Effector memory CD4-positive, alpha-beta T cell (primary cell): ENCODE measurements around the gene MOSPD3.

Source experiments
- DNase-seq, 3 donors: peaks; one replicate each; pipeline ENCODE4 v3.0.0-alpha.2; 2020
- H3K27ac ChIP-seq: 2 replicates; pipeline ENCODE4 v1.7.0; 2013; ENCODE audit warnings: mild to moderate bottlenecking, low read length, moderate library complexity; ENCODE audit not compliant: insufficient read depth, poor library complexity, severe bottlenecking
- H3K27me3 ChIP-seq: replicated peaks from 2 replicates; pipeline ENCODE4 v1.7.0; 2013; ENCODE audit warnings: mild to moderate bottlenecking, low read length; ENCODE audit not compliant: insufficient read depth, control insufficient read depth, poor library complexity, severe bottlenecking
- H3K36me3 ChIP-seq: 2 replicates; pipeline ENCODE4 v1.7.0; 2013; ENCODE audit warnings: mild to moderate bottlenecking, low read length, moderate library complexity; ENCODE audit not compliant: control insufficient read depth, insufficient read depth
- H3K4me1 ChIP-seq: 2 replicates; pipeline ENCODE4 v1.7.0; 2013; ENCODE audit warnings: low read length, mild to moderate bottlenecking; ENCODE audit not compliant: control insufficient read depth, insufficient read depth, poor library complexity, severe bottlenecking
- H3K4me3 ChIP-seq: 2 replicates; pipeline ENCODE4 v1.7.0; 2013; ENCODE audit warnings: low read length, low read depth, mild to moderate bottlenecking; ENCODE audit not compliant: insufficient read depth, poor library complexity, severe bottlenecking
- H3K9me3 ChIP-seq: 2 replicates; pipeline ENCODE4 v1.7.0; 2013; ENCODE audit warnings: mild to moderate bottlenecking, low read length, moderate library complexity; ENCODE audit not compliant: control insufficient read depth

MOSPD3 gene

DNA sequence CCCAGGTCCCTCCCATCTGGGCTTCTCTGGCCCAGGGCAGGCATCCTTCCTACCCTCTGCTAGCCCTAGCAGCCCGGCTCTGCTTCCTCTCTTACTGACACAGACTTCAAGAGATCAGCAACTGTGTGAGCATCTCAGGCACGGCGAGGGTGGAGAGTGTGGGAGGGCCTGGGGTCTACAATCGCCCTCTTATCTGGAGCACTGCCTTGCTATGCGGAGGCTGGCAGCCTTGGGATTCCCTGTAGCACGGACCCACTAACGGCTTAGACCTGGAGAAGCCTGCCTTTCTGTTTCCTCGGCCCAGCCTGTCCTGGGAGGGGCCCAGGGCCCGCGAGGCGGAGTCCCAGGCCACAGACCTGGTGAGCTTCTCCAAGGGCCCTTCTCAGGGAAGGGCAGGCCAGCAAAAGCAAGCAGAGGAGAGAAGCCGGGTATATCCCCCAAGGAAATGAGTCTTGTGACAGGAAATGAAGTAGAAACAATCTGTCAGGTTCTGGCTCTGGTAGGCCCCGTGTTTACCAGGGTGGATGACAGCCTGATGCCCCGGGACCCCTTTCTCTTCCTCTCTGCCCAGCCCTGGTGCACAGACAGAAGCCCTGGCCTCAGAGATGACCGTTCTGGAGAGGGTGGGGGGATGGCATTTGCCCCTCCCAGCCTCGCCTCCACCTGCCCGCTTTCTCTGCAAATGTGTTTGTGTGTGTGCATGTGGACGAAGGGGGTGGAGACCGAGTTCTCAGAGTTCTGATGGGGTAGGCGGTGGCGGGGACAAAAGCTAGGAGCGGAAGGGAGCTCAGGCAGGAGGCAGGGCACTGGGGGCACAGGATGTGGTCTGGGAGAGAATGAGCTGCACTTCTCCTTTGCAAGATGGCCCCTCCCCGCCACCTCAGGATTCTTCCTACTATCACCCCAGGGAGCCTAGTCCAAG is 28.9 kb upstream of the MOSPD3 start:
- Histone ChIP-seq H3K27me3 (no peaks in the 10 kb centered on the region), H3K4me1 (peaks cover 46% of the 10 kb centered on the region), H3K27ac (peak overlapping the region; percentile 80), H3K36me3 (peaks cover 34% of the 10 kb centered on the region), H3K4me3 (peak overlapping the region; percentile 95), H3K9me3 (no peaks in the 10 kb centered on the region)
- DNase-seq: peak; percentile 32 to 52 (median 42)

DNA sequence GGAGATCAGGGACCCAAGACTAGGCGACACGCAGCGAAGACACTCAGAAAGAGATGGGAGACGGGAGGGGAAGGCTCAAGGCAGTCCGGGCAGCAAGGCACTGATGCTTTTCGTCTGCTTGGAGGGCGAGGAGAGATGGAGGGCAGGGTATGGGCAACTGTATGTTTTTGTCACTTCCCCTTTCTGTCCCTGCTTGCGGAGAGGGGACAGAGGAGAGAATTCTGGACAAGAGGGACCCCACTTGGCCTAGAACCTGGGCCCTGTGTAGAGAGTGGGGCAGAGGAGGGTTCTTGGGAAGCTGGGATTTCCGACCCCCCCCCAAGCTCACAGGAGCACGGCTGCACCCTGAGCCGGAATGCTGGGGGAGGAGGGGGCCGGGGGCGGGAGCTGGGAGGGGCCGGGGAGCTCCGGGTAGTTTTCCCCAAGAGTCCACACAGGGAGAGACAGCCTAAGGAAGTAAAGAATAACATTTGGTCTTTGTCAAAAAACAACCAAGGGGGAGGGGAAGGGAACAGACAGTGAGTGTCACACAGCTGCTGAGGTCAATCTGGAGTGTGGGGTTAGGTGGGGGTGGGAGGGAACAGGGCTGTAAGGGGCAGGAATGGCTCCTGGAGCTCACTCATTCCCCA is 28.2 kb upstream of the MOSPD3 start:
- Histone ChIP-seq H3K4me1 (peaks cover 46% of the 10 kb centered on the region), H3K36me3 (peaks cover 27% of the 10 kb centered on the region), H3K4me3 (peak overlapping the region; percentile 95), H3K9me3 (no peaks in the 10 kb centered on the region), H3K27me3 (no peaks in the 10 kb centered on the region), H3K27ac (peak overlapping the region; percentile 95)
- DNase-seq: no peak

DNA sequence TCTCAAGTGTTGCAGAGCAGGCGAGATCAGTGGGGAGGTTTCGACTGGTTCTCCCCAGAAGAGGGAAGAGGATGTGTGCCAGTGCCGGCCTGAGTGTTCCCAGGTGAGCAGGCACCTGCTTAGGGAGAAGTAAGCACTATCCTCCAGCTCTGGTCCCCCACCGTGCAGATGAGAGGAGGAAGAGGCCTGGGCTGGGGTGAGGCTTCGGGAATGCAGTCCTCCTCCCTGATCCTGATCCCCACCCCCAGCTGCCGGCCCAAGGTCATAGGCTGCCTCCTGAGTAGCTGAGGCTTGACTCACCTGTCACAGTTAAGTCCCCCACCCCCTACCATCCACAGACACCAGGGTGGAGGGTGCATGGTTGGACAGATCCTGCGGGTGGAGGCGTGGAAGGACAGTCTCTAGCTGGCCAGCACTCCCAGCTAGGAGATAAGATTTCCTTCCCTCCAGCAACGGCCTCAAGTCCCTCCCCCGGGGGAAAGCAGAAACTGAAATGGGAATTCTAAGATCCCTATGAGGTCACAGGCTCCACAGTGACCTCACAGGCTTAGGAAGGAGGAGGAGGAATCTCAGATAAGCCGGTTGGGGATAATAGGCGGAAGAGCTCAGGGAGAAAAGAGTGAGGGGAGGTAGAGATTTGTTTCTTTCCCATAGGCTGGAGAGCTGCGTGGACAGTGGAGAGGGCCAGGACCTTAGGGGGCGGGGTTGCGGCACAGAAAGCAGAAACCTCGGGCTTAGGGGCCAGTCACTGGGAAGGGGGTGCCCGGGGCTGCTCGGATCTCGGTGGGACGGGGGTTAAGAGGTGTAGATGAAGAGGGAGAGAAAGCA is 27.4 kb upstream of the MOSPD3 start:
- Histone ChIP-seq H3K9me3 (no peaks in the 10 kb centered on the region), H3K27me3 (no peaks in the 10 kb centered on the region), H3K4me1 (peaks cover 46% of the 10 kb centered on the region), H3K36me3 (peaks cover 23% of the 10 kb centered on the region), H3K4me3 (peak overlapping the region; percentile 95), H3K27ac (peak overlapping the region; percentile 95)
- DNase-seq: no peak

DNA sequence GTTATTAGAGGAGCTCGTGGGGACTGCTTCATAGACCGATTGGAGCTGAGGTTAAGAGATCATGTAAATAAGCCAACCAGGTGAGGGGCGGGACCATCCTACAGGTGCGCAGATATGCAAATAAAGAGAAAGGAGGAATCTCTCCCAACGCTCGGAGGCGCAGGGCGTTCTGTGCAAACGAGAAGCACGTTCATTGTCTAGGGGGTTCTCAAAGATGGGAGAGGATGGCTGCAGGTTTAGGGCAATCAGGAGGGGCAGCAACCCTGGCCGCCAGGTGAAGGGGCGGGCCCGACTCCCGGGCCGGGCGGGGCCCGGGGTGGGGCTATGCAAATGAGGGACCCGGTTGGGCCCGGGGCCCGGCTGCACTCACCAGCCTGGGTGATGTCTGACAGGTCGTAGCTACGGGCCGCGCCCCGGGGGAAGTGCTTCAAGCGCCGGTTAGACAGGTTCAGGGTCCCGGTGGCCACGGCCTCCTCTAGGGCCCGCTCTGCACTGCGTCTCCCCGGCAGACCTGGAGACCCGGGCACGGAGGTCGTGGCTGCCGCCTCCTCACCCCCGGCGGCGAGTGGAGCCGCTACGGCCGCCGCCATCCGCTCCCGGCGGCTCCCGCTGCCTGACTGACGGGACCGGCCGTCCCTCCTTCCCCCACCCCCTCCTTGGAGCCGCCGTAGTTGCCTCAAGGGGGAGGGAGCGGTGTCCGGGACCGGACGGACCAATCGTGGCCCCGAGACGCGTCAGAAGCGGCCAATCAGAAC is 26.7 kb upstream of the MOSPD3 start, which contains the start of gene LRCH4:
LRCH4 (minus strand) TSS at position 619 of the 755 bp plus-strand sequence; CDS start at position 590, 29 bp downstream.
- Histone ChIP-seq H3K27me3 (no peaks in the 10 kb centered on the region), H3K4me3 (peak within 1 kb of the TSS; percentile 95), H3K36me3 (peaks cover 15% of the 10 kb centered on the region), H3K27ac (peak within 1 kb of the TSS; percentile 95), H3K4me1 (peaks cover 46% of the 10 kb centered on the region), H3K9me3 (no peaks in the 10 kb centered on the region)
- peak; percentile 48 to 64 (median 59) for DNase-seq

DNA sequence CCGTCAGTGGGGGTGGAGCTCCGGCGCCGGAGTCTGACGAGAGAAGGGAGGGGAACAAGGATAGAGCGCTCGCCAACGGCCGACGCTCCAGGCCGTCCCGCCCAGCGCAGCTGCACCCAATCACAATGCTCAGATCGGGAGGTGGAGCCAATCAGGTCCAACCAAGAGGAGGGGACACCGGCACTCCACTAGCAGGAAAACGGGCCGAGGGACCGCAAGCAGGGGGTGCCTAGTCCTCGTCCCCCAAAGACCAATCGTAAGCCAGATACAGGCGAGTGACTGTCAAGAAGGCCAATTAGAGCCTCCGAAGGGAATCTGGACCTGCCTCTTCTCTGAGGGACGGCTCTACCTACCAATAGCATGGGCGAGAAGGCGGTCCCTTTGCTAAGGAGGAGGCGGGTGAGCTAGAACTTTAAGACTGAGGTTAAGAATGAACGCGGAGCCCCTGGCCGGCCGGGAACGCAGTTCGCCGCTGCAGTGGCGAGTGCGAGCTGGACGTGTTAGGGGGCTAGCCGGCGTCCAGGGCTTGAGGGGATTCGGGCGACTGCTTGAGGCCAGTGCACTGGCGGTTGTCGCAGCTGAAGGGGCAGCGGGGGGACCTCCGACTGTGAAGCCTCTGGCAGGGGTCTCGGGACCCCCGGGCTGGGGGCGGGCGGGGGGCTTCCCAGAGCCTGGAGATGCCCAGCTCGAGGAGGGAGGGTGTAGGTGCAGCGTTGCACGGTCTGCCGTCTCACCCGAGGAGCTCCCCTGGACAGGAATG is 25.9 kb upstream of the MOSPD3 start, which contains the start of gene FBXO24:
FBXO24 (plus strand) TSS at position 63 of the 760 bp plus-strand sequence; CDS start at position 361, 298 bp downstream.
- Histone ChIP-seq H3K4me1 (peaks cover 46% of the 10 kb centered on the region), H3K27me3 (no peaks in the 10 kb centered on the region), H3K4me3 (peak within 1 kb of the TSS; percentile 95), H3K27ac (peak within 1 kb of the TSS; percentile 95), H3K36me3 (peaks cover 8% of the 10 kb centered on the region), H3K9me3 (no peaks in the 10 kb centered on the region)
- DNase-seq: peak; percentile 99 to 100 (median 99)

DNA sequence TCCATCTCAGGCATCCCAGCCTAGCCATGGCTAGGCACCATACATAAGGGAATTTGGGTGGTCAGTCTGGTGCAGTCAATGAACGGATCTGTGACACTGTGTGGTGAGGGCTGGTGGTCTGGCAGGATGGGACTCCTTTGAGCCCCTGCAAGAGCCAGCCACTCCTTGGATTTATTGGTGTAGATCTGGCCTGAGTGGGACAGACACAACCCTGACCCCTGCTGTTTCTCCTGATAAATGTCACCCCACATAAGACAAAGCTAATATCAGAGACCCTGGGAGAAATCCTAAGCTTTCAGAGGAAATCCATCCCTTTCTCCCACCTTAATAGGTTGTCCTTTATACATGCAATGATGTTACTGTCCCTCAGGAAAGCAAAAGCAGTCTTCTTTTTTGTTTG is 23.9 kb upstream of the MOSPD3 start:
- H3K27ac ChIP-seq: no peak overlapping the region
- no peak for DNase-seq
- H3K27me3 ChIP-seq: no peaks in the 10 kb centered on the region

DNA sequence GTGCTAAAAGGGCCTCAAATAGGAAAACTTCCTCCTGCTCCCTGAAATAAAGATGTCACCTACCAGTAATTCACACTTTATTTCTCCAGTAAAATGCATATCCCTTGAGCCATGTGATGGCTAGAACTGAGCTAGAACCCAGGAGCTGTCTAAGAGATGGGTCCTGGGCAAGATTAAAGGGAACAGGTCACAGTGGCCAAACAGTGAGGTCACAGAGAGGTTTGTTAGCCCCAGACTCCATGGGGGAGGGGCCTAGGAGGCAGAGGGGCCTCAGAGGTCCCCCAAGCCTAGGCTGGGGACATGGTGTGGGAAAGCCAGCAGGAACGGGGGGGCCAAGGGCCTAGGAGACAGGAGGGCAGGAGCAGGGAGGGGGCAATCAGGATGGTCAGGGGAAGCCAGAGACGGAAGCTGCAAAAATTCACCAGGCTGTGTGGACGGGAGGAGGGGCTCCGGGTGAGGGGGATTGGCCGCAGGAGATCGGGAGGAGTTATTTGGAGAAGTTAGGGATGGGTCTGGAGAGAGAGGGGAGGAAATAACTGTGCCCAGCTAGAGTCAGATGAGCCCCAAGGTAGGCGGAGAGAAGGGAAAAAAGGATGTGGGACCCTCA is 22.9 kb upstream of the MOSPD3 start:
- no peaks in the 10 kb centered on the region for H3K27me3 ChIP-seq
- H3K27ac ChIP-seq: no peak overlapping the region
- H3K9me3 ChIP-seq: no peaks in the 10 kb centered on the region
- peaks cover 18% of the 10 kb centered on the region for H3K4me1 ChIP-seq
- H3K4me3 ChIP-seq: no peak overlapping the region
- DNase-seq: no peak
- no peaks in the 10 kb centered on the region for H3K36me3 ChIP-seq

More for the DNA sequence above, 23.9 kb upstream of the MOSPD3 start:
- H3K4me3 ChIP-seq: no peak overlapping the region
- peaks cover 26% of the 10 kb centered on the region for H3K4me1 ChIP-seq
- no peaks in the 10 kb centered on the region for H3K9me3 ChIP-seq
- no peaks in the 10 kb centered on the region for H3K36me3 ChIP-seq

DNA sequence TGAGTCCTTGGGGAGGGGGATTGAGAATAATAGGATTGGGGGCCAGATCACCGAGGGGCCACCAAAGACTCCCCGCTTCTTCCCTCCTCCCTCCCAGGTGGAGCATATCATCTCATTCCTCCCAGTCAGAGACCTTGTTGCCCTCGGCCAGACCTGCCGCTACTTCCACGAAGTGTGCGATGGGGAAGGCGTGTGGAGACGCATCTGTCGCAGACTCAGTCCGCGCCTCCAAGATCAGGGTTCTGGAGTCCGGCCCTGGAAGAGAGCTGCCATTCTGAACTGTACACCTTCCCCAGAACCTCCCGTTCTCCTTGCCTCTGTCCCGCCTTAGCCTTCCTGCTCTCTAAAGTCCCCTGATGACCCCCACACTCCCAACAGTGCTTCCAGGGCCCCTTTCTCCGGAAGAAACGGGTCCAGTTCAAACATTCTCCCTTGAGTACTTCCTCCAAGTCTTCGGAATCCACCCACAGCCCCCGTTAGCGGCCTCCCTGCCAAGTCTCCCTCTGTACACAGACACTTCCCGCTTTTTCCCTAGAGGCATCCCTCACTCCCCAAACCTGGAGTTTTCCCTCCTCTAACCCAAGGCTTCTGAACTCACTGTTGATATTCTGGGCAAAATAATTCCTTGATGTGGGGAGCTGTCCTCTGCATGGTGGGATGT is 22.1 kb upstream of the MOSPD3 start:
- no peak for DNase-seq
- Histone ChIP-seq H3K9me3 (no peaks in the 10 kb centered on the region), H3K4me3 (no peak overlapping the region), H3K36me3 (no peaks in the 10 kb centered on the region), H3K4me1 (peaks cover 10% of the 10 kb centered on the region), H3K27ac (no peak overlapping the region), H3K27me3 (no peaks in the 10 kb centered on the region)
